Activated B cell treated with CpG ODN at 0.5 μM for 24 hours (primary cell): Measurements from ENCODE around the gene TXNDC16. TPM values are rescaled to one million over a fixed set of nuclear protein-coding genes. Genes with fewer than 3 reads are reported as not detected.

Source experiments
- ATAC-seq: fragments of 200-7000 bp; cut with Tn5 transposase; one replicate; pipeline ENCODE4 v1.10.0; 2021; ENCODE audit warnings: low read depth, mild to moderate bottlenecking, moderate library complexity
- CTCF ChIA-PET: fragments of 350-600 bp; sonication (Branson Sonifier 250); formaldehyde crosslinking; loops from one replicate; lab custom pipeline; 2021; ENCODE audit warnings: antibody characterized with exemption; lab: Charles Lee
- POLR2A ChIA-PET: fragments of 350-600 bp; sonication (Branson Sonifier 250); formaldehyde crosslinking; loops from one replicate; lab custom pipeline; 2021; ENCODE audit warnings: antibody characterized with exemption; lab: Charles Lee
- DNase-seq: peaks from one replicate; pipeline ENCODE4 v3.0.0; 2022
- H3K27ac Mint-ChIP-seq: one replicate; pipeline ENCODE4 v1.8.0; 2020; ENCODE audit warnings: mixed read lengths
- H3K27me3 Mint-ChIP-seq: one replicate; pipeline ENCODE4 v1.8.0; 2021; ENCODE audit warnings: mixed read lengths
- H3K36me3 Mint-ChIP-seq: one replicate; pipeline ENCODE4 v1.8.0; 2021; ENCODE audit warnings: low read depth, mixed read lengths
- H3K4me1 Mint-ChIP-seq: one replicate; pipeline ENCODE4 v1.8.0; 2021; ENCODE audit warnings: mixed read lengths
- H3K4me3 Mint-ChIP-seq: one replicate; pipeline ENCODE4 v1.8.0; 2020; ENCODE audit warnings: mild to moderate bottlenecking, mixed read lengths
- H3K9me3 Mint-ChIP-seq: one replicate; pipeline ENCODE4 v1.8.0; 2020; ENCODE audit warnings: mixed read lengths
- intact Hi-C: fragments of 100-400 bp; cut with micrococcal nuclease; formaldehyde crosslinking; loops from one replicate; pipeline ENCODE4 v1.15.1; 2024
- total RNA-seq: library from RNA; stranded (reverse); gene quantifications from 2 replicates; pipeline ENCODE4 v1.2.3, GENCODE V29; 2022
- TF ChIP-seq, protein P1 (sequence below): fragments of 200-600 bp; IDR thresholded peaks from one replicate; pipeline ENCODE4 v1.8.0; 2022; ENCODE audit warnings: antibody characterized with exemption, mild to moderate bottlenecking

TXNDC16 gene
- total RNA-seq, 1 donor from 2014 or later, result 3.9 TPM

GRCh38 chr14:52429451-52429850 lies 122.9 kb downstream of the TXNDC16 start:
- ChIA-PET CTCF (no interaction called here), POLR2A (no interaction called here)
- H3K9me3 Mint-ChIP-seq, result no peaks in the 10 kb centered on the region
- no peak overlapping the region for H3K4me3 Mint-ChIP-seq
- H3K36me3 Mint-ChIP-seq, result peaks cover 3% of the 10 kb centered on the region
- H3K27me3 Mint-ChIP-seq, result no peaks in the 10 kb centered on the region
- DNase-seq (no peak), ATAC-seq (no peak)
- no peak overlapping the region for H3K27ac Mint-ChIP-seq
- no peaks in the 10 kb centered on the region for H3K4me1 Mint-ChIP-seq
- TF ChIP-seq, protein P1, sequence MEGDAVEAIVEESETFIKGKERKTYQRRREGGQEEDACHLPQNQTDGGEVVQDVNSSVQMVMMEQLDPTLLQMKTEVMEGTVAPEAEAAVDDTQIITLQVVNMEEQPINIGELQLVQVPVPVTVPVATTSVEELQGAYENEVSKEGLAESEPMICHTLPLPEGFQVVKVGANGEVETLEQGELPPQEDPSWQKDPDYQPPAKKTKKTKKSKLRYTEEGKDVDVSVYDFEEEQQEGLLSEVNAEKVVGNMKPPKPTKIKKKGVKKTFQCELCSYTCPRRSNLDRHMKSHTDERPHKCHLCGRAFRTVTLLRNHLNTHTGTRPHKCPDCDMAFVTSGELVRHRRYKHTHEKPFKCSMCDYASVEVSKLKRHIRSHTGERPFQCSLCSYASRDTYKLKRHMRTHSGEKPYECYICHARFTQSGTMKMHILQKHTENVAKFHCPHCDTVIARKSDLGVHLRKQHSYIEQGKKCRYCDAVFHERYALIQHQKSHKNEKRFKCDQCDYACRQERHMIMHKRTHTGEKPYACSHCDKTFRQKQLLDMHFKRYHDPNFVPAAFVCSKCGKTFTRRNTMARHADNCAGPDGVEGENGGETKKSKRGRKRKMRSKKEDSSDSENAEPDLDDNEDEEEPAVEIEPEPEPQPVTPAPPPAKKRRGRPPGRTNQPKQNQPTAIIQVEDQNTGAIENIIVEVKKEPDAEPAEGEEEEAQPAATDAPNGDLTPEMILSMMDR, result no peak
- intact Hi-C loops, result no loop called here

- POLR2A ChIA-PET, result interaction anchor here (0.6 kb wide), 1 partner anchor 28 kb away, joined by 3 read pairs; no protein-coding TSS in a partner anchor
Observed at GRCh38 chr14:52427460-52427859, 124.8 kb downstream of the TXNDC16 start.

DNA sequence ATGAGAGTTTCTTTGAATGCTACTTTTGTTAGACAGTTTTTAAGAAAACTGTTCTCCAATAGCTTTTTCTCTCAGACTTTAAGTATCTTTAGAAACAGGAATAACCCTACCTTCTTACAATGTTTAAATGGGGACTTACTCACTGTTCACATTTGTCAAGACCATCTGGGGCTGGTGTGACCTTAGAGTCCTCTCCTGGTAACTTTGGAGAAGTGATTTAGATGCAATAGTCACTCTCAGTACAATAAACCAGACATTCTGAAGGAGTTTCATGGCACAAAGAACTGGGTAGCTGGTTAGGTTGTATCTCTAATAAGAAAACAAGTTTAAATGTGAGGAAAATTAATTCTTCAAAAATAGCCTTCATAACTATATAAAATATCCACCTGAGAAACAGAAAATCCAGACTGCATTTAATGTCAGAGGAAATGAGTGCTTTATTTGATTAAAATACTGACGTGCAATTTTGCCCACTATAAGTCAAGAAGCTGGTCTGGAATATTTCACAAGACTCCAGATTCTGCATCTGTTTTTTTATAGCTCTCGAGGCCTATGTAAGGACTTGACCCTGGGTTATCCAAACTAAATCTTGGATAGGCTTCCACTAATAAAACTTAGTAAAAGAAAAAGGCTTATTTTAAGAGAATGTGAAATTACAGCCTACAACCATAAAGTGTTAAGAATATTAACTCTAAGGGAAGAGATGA lies 129.5 kb downstream of the TXNDC16 start:
- TF ChIP-seq, protein P1, result no peak
- Mint-ChIP-seq H3K36me3 (no peaks in the 10 kb centered on the region), H3K9me3 (no peaks in the 10 kb centered on the region), H3K4me1 (no peaks in the 10 kb centered on the region), H3K4me3 (no peak overlapping the region), H3K27ac (no peak overlapping the region), H3K27me3 (no peaks in the 10 kb centered on the region)
- no peak for DNase-seq
- ChIA-PET POLR2A (no interaction called here), CTCF (no interaction called here)
- no peak for ATAC-seq
- intact Hi-C loops, result no loop called here

More at GRCh38 chr14:52427460-52427859, 124.8 kb downstream of the TXNDC16 start:
- DNase-seq, result no peak
- TF ChIP-seq, protein P1, result no peak
- CTCF ChIA-PET, result no interaction called here
- no peaks in the 10 kb centered on the region for H3K4me1 Mint-ChIP-seq
- intact Hi-C loops, result no loop called here
- H3K27me3 Mint-ChIP-seq, result no peaks in the 10 kb centered on the region
- no peaks in the 10 kb centered on the region for H3K9me3 Mint-ChIP-seq
- no peak for ATAC-seq
- peaks cover 3% of the 10 kb centered on the region for H3K36me3 Mint-ChIP-seq
- no peak overlapping the region for H3K27ac Mint-ChIP-seq
- H3K4me3 Mint-ChIP-seq, result no peak overlapping the region

- no peaks in the 10 kb centered on the region for H3K9me3 Mint-ChIP-seq
- no peak overlapping the region for H3K4me3 Mint-ChIP-seq
- H3K4me1 Mint-ChIP-seq, result no peaks in the 10 kb centered on the region
- ATAC-seq (no peak), DNase-seq (no peak)
- no peak overlapping the region for H3K27ac Mint-ChIP-seq
- ChIA-PET CTCF (no interaction called here), POLR2A (no interaction called here)
- intact Hi-C loops, result no loop called here
- H3K27me3 Mint-ChIP-seq, result peaks cover 2% of the 10 kb centered on the region
- TF ChIP-seq, protein P1, result no peak
- no peaks in the 10 kb centered on the region for H3K36me3 Mint-ChIP-seq
Observed at GRCh38 chr14:52417139-52417538, 135.2 kb downstream of the TXNDC16 start.

- H3K4me1 Mint-ChIP-seq, result no peaks in the 10 kb centered on the region
- H3K4me3 Mint-ChIP-seq, result no peak overlapping the region
- H3K36me3 Mint-ChIP-seq, result no peaks in the 10 kb centered on the region
- POLR2A ChIA-PET, result no interaction called here
- intact Hi-C loops, result no loop called here
- no peak overlapping the region for H3K27ac Mint-ChIP-seq
- ATAC-seq (no peak), DNase-seq (no peak)
- H3K27me3 Mint-ChIP-seq, result peaks cover 2% of the 10 kb centered on the region
- no peaks in the 10 kb centered on the region for H3K9me3 Mint-ChIP-seq
- TF ChIP-seq, protein P1, result no peak
- CTCF ChIA-PET, result no interaction called here
Observed at GRCh38 chr14:52413729-52414408, 138.4 kb downstream of the TXNDC16 start.
